ENCODE measurements around the gene BLACAT1.

Gene BLACAT1

GRCh38 chr1:205443585-205444299 is 12.1 kb downstream of the BLACAT1 start:
- FAIRE-seq (no peak), DNase-seq (ENCODE audit: insufficient read length, low spot score) (no peak)
- TF ChIP-seq, protein P1, sequence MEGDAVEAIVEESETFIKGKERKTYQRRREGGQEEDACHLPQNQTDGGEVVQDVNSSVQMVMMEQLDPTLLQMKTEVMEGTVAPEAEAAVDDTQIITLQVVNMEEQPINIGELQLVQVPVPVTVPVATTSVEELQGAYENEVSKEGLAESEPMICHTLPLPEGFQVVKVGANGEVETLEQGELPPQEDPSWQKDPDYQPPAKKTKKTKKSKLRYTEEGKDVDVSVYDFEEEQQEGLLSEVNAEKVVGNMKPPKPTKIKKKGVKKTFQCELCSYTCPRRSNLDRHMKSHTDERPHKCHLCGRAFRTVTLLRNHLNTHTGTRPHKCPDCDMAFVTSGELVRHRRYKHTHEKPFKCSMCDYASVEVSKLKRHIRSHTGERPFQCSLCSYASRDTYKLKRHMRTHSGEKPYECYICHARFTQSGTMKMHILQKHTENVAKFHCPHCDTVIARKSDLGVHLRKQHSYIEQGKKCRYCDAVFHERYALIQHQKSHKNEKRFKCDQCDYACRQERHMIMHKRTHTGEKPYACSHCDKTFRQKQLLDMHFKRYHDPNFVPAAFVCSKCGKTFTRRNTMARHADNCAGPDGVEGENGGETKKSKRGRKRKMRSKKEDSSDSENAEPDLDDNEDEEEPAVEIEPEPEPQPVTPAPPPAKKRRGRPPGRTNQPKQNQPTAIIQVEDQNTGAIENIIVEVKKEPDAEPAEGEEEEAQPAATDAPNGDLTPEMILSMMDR (IDR thresholded peaks at IDR 0.05; ENCODE audit: insufficient read depth, missing control alignments) = no peak

DNA sequence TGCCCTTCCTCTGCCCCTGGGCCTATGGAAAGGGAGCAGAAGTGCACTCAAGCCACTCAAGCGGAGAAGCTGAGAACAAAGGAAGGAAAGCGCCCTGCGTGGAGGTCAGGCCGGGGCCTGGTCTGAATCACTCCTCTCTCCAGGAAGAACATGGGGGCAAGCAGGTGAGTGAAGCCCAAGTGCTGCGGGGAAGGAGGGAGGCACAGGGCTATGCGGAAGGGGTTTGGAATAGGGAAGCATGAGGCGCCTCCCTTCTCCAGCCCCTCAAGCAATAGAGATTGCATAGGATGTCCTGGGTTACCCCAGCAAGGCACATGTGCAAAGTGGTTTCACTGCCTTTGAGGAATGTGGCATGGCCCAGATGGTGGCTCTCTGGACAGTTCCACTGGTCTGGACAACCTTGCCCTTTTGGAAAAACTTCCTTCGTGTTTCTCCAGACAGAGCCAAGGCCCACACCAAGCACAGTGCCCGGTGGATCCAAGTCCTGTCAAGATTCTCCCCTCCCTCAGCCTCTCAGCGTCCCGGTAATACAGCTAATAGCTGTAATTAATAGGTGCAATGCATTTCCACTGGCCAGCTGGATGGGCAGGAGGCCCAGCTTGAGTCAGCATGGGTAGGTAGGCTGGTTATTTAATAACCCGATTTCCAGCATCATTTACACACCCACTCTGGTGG is 13.7 kb downstream of the BLACAT1 start:
- FAIRE-seq (no peak), DNase-seq (ENCODE audit: insufficient read length, low spot score) (no peak)
- TF ChIP-seq, protein P1 (IDR thresholded peaks at IDR 0.05; ENCODE audit: insufficient read depth, missing control alignments) = no peak

GRCh38 chr1:205441716-205442050 is 14.2 kb downstream of the BLACAT1 start:
- no peak for FAIRE-seq
- no peak for DNase-seq (ENCODE audit: insufficient read length, low spot score)
- TF ChIP-seq, protein P1 (IDR thresholded peaks at IDR 0.05; ENCODE audit: insufficient read depth, missing control alignments) = no peak

GRCh38 chr1:205441318-205441633 is 14.6 kb downstream of the BLACAT1 start:
- TF ChIP-seq, protein P1 (IDR thresholded peaks at IDR 0.05; ENCODE audit: insufficient read depth, missing control alignments) = no peak
- no peak for FAIRE-seq
- DNase-seq (ENCODE audit: insufficient read length, low spot score) = no peak

- DNase-seq (ENCODE audit: insufficient read length, low spot score) = no peak
- FAIRE-seq = no peak
- TF ChIP-seq, protein P1 (IDR thresholded peaks at IDR 0.05; ENCODE audit: insufficient read depth, missing control alignments) = no peak
Observed at GRCh38 chr1:205440476-205441317, 15.1 kb downstream of the BLACAT1 start.

DNA sequence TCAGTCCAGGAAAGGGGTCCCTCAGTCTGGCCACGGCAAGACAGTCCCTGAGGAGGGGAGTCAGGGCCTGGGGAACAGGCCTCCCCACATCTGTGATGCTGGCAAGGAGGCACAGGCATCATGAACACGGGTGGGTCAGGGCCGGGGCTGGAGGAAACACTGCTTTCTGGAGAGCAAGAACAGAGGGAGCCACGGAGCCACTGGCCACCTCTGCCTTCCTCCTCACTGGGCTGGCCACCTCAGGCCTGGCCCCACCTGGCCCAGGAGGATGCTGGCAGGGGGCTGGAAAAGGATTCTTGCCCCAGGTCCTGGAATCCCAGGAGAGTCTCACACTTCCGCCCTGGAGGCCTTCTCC is 15.7 kb downstream of the BLACAT1 start:
- FAIRE-seq = no peak
- no peak for DNase-seq (ENCODE audit: insufficient read length, low spot score)
- TF ChIP-seq, protein P1 (IDR thresholded peaks at IDR 0.05; ENCODE audit: insufficient read depth, missing control alignments) = no peak

All from D721Med (cell line).